ENCODE results near the gene CDHR5.

Gene CDHR5

DNA sequence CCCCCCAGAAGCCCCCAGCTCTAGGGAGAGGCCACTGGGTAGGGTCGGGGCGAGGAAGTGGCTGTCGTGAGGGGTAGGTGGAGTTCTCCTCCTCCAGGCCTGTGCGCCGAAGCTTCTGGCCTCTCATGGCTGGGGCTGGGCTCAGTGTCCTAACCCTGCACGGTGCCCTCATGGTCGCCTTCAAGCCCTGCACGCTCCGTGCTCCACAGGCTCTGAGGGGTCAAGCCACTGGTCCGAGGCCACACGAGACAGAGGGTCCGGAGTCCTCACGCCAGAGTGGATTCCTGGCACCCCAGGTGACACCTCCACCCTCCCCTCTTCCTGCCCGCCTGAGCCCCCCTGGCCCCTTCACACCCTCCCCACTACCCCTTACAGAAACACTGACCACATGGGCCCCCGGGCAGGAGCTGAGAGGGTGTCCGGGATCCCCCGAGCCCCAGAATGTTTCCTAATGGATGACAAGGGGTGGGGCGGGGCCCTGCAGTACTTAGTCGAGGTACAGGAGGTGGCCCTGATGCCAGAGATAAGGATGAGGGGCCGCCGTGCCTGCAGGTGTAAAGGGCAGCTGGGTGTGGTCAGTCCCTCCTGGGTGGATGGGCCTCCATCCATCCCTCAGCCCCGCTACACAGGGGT lies 997 bp upstream of the CDHR5 start:
- TF ChIP-seq CTCF (IDR thresholded peaks at IDR 0.05; ENCODE audit: extremely low read depth, missing control alignments), result no peak
- no peak for DNase-seq (ENCODE audit: low spot score)

DNA sequence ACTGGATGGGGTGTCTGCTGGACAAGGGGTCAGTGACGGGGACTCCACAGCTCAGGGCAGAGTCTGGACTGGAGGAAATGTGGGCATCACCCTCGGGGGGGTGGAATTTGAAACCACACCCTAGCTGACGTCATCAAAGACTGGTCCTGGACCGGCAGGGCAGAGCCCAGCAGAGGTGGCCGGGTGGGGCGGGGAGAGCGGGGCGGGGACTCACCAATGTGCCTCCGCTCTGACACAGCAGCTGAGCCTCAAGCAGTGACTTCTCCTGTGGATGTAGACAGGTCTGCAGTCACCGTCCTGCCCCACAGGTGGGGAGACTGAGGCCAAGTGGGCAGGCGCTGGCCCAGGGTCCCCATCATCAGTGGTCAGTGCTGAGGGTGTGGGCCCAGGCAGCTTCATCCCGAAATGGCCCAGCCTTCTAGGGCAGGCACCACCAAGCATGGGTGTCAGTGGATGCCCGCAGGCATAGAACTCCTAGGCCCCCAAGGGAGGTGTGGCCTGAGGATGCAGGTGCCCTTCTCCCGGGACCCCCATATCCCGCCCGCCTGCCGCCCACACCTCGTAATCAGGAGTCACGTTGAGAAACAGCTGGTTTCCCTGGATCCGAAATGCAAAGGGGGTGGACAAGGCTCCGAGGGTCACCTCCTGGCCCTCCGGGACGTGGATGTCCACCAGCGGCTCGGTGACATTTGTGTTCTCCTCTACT lies 603 bp downstream of the CDHR5 start:
- no peak for DNase-seq (ENCODE audit: low spot score)
- no peak for TF ChIP-seq CTCF (IDR thresholded peaks at IDR 0.05; ENCODE audit: extremely low read depth, missing control alignments)

DNA sequence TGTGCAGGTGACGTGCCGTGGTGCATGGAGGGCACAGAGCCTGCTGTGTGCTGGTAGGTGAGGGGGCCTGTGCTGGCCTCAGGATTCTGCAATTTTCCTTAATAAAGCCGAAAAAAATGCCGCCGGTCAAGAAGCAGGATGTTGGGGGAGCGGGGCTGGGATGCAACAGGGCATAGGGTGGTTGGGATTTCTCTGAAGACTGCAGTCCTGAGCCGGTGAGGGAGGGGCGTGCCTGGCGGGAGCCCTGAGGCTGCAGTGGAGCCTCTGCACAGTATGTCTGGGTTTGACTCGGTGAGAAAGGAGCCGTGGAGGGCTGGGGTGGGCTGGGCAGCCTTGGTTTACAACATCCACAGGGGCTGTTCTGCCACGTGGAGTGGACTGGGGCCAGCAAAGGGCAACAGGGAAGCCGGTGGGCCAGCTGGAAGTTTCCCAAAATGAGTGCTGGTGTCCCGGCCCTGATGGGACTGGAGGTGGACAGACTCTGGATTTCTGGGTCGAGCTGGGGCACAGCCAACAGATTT lies 1.3 kb downstream of the CDHR5 start:
- DNase-seq (ENCODE audit: low spot score), result no peak
- TF ChIP-seq CTCF (IDR thresholded peaks at IDR 0.05; ENCODE audit: extremely low read depth, missing control alignments), result no peak

DNA sequence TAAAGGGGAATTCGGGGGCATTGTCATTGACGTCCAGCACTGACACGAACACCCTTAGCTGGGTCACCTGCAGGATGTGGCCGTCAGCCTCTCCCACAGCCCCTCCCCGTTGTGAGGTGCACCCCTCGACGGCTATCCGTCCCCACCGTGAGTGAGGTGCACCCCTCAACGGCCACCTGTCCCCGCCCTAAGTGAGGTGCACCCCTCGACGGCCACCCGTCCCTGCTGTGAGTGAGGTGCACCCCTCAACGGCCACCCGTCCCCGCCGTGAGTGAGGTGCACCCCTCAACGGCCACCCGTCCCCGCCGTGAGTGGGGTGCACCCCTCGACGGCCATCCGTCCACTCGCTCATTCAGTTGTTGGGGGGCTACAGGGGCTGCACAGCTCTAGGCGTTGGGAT lies 2.9 kb downstream of the CDHR5 start:
- no peak for DNase-seq (ENCODE audit: low spot score)
- no peak for TF ChIP-seq CTCF (IDR thresholded peaks at IDR 0.05; ENCODE audit: extremely low read depth, missing control alignments)

- no peak for DNase-seq (ENCODE audit: low spot score)
- no peak for TF ChIP-seq CTCF (IDR thresholded peaks at IDR 0.05; ENCODE audit: extremely low read depth, missing control alignments)
These were observed 3.6 kb downstream of the CDHR5 start for GRCh38 chr11:620935-621814.

DNA sequence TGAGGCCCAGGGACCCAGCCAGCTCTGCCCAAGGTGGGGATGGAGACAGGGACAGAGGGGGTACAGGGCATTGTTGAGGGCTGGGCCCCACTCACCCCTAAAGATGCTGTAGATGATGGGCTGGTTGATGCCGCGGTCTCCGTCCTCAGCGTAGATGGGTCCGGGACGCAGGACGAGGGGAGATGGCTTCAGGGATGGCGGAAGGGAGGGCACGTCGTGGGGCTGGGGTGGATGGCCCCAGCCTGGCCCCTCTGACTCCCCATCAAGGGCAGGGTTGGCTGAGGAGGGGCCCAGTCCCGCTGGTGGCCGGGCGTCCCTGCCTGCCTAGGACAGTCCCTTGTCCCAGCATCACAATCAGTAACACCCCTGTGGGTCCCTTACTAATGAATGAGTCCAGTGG lies 4.6 kb downstream of the CDHR5 start:
- no peak for DNase-seq (ENCODE audit: low spot score)
- no peak for TF ChIP-seq CTCF (IDR thresholded peaks at IDR 0.05; ENCODE audit: extremely low read depth, missing control alignments)

DNA sequence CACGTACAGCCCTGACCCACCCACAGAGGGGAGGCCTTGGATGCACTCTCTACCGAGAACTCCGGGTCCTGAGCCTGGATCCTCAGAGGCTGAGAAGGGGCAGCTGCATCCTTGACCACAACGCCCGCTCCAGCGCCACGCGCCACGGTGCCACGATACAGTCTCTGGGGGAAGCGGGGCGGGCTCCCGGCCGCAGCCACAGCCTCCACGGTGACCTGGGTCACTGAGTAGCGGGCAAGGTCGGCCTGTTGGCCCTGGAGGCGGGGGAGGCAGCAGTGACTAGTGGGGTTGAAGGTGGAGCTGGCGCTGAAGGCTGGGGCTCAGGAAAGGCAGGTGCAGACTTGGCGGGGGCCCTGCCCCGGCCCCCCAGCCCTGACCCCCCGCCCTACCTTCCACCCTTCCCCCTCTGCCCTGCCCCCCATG lies 5.1 kb downstream of the CDHR5 start:
- TF ChIP-seq CTCF (IDR thresholded peaks at IDR 0.05; ENCODE audit: extremely low read depth, missing control alignments), result no peak
- no peak for DNase-seq (ENCODE audit: low spot score)
